Measurements from ENCODE around the gene PELI3. TPM values are rescaled to one million over a fixed set of nuclear protein-coding genes. Genes with fewer than 3 reads are reported as not detected.
"Not testable (repeated sequence)": the region's sequence is repeated elsewhere in the genome, so short reads cannot be mapped to it uniquely, and the experiment has no call there.

PELI3 gene, protein sequence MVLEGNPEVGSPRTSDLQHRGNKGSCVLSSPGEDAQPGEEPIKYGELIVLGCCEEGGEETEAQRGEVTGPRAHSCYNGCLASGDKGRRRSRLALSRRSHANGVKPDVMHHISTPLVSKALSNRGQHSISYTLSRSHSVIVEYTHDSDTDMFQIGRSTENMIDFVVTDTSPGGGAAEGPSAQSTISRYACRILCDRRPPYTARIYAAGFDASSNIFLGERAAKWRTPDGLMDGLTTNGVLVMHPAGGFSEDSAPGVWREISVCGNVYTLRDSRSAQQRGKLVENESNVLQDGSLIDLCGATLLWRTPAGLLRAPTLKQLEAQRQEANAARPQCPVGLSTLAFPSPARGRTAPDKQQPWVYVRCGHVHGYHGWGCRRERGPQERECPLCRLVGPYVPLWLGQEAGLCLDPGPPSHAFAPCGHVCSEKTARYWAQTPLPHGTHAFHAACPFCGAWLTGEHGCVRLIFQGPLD
- 3.3 and 4.4 TPM in 2 replicates for total RNA-seq

DNA sequence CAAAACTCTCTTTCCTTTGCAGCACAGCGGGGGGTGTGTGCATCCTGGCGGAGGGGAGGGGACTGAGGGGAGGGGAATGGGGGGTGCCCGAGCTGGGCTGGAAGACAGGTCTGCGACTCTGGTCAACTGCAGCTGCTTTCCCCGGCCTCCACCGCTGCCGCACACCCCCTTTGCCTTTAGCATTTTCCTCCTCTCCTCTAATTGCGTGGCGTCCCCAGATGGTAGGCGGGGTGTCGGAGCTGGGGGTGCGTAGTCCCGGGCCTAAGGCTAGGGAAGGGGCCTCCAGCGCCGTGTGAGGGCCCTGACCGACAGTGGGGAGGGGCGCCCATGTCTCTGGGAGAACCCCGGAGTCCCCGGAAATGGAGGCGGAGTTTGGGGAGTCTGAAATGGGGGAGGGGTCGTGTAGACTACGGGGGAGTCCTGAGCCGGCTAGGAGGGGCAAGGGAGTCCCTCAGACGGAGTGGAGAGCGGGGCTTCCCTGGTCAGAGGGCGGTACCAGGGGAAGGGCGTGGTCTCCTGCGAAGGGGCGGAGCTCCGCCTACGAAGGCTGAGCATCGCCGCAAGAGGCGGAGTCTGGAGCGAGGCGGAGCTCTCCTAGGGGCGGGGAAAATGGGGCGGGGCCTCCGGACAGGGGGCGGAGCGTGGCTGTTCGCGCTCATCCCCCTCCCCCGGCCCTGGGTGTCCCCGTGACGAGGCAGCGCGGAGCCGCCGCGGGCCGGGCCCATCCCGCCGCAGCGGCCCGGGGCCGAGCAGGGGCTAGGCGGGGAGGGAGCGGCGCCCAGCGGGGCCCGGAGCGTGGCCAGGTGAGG is at the start of gene PELI3:
PELI3 (plus strand) TSS at position 681 of the 809 bp plus-strand sequence. CDS start 1,224 bp downstream, outside the sequence.
- peak; percentile 89 to 94 for DNase-seq (ENCODE audit: low read depth in 2 of 2)

DNA sequence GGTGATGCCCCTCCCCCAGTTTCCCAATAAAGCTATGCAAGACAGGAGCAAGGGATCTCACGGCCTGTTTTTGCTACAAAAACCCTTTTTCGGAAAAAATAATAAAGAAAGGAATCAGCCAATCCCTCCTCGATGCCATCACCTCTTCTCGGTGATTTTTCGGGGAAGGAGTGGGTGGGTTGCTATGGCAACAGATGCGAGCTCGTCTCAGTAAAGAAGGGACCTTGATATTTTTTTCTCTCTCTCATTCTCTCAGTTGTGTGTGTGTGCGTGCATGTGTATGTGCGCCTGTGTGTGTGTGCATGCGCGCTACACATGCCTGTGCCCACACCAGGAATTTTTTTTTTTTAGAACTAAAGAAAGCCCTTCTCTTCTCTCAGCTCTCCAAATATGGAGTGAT is 49.7 kb upstream of the PELI3 start:
- no peak for DNase-seq (ENCODE audit: low read depth in 2 of 2)

DNA sequence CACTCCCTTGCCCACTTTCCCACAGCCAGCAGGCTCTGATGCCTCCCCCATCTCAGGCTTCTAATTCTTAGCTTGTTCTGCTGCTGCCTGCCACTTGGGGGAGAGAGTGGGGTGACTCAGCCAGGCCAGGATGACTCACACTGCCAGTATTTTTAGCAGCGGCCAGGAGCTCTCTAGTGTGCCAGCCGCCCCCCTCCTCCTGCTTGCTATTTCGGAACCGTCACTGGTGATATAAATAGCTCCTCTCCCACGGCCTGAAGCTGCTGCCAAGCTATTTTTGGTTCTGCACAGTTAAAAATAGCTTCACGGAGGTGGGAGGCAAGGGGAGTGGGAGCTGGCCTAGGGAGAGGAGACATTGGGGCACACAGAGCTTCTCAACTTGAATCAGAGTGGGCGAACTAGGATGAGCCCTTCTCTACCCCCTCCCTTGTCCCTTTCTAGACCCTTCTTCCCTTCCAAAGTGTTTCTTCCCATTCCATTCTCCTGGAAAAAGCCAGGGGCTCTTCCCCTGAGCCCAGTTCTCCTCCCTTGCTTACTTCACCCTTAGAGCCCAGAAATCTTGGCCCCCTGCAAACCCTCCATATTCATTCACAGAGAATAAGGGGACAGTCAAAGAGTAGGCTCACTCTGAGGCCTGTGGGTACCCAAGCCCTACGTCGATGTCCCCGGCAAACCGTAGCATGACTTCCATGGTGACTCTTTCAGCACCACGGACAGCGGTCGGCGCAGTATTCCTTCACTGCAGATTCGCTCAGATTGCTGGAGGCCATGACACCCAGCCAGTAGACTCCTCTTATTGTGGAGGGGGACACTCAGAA is 48.3 kb upstream of the PELI3 start:
- peak; percentile 71 to 75 for DNase-seq (ENCODE audit: low read depth in 2 of 2)

DNA sequence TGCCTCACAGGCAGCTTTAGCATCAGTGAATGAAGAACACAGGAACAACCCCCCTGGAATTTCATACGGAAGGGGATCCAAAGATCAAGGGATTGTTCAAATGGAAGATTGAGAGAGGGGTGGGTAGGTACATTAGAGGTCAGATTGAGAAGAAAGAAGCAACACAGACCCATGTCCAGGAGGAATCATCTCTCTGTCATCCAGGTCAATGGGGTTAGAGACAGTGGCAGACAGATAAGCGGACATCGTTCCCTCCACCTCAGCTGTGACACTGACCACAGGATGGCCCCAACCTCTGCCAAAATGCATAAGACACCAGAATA is 47.8 kb upstream of the PELI3 start:
- DNase-seq (ENCODE audit: low read depth in 2 of 2), result no peak

DNA sequence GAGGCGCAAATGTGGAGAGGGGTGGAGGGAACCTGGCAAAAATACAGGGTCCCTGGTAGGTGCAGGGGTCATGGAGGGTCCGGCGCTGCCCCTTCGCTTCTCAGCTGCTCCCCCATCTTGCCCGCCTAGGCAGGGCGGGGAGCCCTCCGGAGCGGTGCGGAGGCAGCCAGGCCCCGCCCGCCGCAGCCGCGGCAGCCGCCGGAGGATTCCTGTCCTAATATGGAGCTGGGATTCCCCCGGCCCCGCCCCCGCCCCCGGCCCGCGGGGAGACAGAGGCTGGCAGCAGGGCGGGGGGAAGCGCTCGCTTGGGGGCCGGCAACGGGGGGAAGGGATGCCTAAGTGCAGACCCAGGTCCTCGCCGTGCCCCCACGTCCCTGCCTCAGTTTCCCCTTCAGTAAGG is 46.9 kb upstream of the PELI3 start:
- DNase-seq (ENCODE audit: low read depth in 2 of 2), result no peak

DNA sequence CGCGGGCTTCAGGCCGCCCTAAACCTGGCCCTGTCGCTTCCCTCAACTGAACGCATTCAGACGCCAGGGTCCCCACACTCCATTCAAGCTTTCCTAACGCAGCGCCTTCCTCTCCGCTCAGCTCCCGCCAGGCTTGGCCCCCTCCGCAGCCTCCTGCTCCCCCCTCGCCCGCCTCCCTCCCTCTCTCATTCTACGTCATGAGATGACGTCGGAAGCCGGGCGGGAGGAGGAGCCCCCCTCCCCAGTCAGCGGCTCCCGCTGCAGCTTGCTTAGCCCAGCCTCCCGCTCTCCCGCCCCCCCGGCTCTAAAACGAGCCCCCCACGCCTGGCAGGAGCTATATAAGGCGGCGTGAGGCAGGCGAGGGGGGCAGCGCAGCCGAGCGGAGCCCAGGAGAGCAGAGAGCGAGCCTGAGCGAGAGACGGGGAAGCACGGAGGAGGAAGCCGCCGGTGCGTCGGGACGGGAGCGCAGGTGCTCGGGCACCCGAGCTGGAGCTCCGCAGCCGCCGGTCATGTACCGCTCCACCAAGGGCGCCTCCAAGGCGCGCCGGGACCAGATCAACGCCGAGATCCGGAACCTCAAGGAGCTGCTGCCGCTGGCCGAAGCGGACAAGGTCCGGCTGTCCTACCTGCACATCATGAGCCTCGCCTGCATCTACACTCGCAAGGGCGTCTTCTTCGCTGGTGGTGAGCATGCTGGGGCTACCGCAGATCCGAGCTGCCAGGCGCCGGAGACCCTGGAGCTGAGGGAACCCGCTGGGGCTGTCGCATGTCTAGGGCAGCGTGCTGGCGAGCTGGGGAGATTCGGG is 45.8 kb upstream of the PELI3 start, which contains the start of gene NPAS4:
NPAS4 (plus strand) TSS at position 365 of the 806 bp plus-strand sequence; CDS start at position 510, 145 bp downstream.
- DNase-seq (ENCODE audit: low read depth in 2 of 2), result no peak

DNA sequence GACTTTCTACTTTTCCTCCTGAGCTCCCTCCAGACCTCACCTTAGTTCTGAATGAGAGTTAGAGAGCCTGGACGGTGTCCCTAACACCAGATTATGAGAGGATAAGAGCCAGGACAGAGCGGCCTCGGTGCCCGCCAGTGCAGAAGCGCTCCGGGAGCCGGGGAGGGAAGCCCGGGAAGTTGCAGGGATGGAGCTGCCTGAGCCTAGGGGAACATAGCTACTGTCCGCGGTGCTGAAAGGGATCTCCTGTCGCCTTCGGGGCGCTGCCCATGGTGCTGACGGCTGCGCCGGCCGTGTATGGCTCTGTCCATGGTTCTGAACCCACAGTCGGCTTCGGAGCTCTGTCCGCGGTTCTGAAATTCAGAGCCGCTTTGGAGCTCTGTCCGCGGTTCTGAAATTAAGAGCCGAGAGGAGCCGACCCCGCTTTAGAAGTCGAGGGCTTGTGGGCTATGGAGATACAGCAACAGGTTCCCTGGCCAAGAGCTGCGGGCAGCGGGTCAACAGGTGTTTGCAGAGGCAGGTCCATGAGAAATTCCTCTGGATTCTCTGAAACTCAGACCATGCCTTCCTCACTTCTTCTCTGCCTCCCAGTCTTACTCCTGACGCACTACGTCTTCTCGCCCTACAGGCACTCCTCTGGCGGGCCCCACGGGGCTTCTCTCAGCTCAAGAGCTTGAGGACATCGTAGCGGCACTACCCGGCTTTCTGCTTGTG is 45.1 kb upstream of the PELI3 start:
- peak; percentile 88 to 93 for DNase-seq (ENCODE audit: low read depth in 2 of 2)

DNA sequence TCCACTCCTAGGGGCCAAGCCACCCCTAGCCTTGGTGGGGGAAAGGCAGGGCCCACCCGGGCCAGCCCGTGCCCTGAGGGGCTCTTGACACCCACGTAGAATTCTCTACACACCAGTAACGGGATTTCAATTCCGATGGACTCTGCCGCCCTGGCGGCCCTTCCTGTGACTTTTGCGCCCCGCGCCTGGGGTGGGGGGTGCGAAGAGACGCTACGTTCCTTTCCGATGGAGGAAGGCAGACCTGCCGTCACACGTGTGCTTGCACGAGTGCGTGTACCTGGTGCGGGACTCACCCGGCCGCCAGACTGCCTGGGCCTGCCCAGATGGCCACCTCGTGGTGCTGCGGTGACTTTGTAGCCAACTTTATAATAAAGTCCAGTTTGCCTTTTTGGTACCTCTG is 40.4 kb upstream of the PELI3 start:
- no peak for DNase-seq (ENCODE audit: low read depth in 2 of 2)

DNA sequence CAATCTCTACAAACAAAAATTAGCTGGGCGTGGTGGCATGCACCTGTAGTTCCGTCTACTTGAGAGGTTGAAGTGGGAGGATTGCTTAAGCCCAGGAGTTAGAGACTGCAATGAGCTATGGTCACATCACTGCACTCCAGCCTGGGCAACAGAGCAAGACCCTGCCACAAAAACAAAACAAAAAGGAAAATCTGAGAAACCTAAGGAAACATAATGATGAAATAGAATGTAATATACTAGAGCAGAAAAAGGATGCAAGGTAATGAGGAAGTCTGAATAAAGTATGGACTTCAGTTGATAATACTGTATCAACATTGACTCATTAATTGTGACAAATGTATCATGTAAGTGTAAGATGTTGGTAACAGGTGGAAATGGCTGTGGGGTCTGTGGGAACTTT is 37.8 kb upstream of the PELI3 start:
- no peak for DNase-seq (ENCODE audit: low read depth in 2 of 2)

DNA sequence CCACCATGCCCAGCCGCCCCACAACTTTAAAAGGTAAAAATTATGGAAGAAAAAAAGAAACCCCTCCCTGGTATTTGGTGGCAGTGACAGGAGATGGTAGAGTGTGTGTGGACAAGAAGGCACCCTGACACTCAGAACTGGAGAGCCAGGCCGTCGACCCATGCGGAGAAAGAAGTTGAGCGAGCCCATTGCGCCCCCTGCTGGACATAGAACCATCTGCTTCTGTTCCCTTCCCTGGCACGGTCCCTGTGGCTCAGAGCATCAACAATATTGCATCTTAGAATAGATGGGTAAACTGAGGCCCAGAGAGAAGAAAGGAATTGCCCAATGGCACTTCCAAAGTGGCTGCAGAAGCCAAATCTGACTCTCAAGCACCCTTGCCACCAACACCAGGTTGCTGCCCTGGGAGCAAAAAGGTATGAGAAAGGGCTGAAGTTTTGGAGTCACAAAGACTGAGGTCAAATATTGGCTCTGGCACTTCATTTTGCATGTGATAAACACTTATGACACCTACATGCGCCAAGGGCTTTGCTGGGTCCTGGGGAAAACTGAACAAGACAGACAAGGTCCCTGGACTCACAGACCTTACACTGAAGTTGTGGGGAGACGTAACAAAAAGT is 36.6 kb upstream of the PELI3 start:
- DNase-seq (ENCODE audit: low read depth in 2 of 2), result peak; percentile 71 to 81

DNA sequence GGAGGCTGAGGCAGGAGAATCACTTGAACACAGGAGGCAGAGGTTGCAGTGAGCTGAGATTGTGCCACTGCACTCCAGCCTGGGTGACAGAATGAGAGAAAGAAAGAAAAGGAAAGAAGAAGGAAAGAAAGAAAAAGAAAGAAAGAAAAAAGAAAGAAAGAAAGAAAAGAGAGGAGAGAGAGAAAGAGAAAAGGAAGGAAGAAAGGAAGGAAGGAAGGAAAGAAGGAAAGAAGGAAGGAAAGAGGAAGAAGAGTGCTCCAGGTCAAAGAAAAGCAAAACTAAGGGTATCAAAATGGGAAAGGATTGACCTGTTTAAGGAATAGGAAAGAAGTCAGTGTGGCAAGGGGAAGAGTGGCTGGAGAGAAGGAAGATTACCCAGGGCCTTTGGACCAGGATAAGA is 35.4 kb upstream of the PELI3 start:
- DNase-seq (ENCODE audit: low read depth in 2 of 2), result not testable (repeated sequence)

DNA sequence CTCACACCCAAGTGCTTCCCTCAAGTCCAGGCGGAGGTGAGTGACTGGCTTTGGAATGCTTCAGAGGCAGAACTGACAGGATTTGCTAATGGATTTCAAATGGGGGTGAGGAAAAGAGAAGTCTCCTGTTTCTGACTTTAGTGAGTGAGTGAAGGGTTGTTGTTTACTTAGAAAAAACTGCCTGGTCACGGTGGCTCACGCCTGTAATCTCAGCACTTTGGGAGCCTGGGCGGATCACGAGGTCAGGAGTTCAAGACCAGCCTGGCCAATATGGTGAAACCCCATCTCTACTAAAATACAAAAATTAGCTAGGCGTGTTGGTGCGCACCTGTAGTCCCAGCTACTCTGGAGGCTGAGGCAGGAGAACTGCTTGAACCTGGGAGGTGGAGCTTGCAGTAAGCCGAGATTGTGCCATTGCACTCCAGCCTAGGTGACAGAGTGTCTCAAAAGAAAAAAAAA is 34.8 kb upstream of the PELI3 start:
- not testable (repeated sequence) for DNase-seq (ENCODE audit: low read depth in 2 of 2)

DNA sequence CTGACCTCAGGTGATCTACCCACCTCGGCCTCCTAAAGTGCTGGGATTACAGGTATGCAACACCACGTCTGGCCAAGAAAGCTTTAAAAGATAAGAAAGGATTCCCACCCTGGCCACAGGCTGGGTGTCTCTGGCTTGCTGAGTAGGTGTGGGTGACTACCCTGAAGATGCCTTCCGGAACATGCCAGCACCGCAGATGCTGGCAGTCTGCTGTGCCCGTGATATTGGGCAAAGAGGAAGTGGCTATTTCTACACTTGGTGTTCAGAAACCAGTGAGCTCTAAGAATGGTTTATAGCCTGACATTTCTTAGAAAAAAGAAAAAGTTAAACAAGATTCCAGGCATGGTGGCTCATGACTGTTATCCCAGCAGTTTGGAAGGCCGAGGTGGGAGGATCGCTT is 34.1 kb upstream of the PELI3 start:
- DNase-seq (ENCODE audit: low read depth in 2 of 2), result no peak

DNA sequence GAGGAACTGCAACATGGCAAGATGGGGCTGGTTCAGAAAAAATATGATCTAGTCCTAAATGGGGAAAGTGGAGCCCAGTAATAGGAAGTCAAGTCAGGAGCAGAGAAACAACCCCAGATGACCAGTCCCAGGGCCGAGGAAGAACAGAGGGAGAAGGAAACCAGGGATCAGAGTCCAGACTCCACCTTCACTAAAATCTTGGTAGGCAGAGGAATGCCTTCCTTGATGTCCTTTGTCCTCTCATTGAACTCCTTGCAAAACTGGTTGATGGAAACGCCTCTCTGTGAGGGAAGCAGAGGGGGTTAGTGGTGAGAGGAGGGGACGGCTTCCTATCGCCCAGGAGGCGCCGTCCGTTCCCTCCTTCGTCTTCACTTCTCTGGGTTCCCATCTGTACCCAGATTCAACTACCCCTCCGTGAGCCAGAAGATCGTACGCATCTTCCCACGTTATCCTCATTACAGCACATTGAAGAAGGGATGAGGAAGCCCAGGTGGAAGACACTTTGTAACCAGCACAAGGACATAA is 28.7 kb upstream of the PELI3 start:
- DNase-seq (ENCODE audit: low read depth in 2 of 2), result no peak

DNA sequence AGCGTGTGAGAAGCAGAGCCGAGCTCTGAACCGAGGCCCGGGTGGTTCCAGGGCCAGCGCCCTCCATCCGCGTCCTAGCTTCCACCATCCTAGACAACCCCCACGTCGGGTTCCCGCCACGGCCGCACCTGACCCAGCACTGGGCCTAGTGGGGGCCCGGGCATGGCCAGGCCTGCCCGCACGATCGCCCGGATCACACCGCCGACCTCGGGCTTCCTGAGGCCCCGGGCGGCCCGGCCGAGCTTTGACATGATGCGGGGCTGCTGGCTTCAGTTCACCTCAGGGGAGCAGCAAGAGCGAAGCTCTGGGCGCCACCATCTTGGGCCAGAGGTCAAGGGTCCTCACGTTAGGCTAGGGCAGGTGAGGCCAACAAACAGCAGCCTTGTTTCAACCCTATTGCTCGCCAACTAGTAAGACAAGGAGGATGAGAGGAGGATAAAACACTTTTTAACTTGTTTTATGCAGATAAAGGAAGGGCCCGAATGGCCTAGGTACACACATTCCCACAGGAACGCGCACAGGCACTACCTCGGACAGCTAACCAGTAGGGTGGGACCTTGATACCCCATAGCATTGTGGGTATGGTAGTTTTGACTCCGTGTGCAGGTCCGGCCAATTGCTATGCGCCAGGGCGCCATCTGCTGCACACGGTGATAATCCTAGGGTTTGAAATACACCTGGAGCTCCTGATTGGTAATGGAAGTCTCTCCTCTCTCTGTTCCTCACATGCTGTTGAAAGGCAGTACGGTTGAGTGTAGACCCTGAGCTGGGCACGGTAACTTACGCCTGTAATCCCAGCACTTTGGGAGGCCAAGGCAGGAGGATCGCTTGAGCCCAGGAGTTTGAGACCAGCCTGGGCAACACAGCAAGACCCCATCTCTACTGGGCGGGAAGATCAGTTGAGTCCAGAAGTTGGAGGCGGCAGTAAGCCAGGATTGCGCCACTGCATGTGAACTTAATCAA is 27.9 kb upstream of the PELI3 start, which contains the start of gene MRPL11:
MRPL11 (minus strand) TSS at position 345 of the 963 bp plus-strand sequence; CDS start at position 251, 94 bp downstream.
- peak; percentile 92 to 96 for DNase-seq (ENCODE audit: low read depth in 2 of 2)

DNA sequence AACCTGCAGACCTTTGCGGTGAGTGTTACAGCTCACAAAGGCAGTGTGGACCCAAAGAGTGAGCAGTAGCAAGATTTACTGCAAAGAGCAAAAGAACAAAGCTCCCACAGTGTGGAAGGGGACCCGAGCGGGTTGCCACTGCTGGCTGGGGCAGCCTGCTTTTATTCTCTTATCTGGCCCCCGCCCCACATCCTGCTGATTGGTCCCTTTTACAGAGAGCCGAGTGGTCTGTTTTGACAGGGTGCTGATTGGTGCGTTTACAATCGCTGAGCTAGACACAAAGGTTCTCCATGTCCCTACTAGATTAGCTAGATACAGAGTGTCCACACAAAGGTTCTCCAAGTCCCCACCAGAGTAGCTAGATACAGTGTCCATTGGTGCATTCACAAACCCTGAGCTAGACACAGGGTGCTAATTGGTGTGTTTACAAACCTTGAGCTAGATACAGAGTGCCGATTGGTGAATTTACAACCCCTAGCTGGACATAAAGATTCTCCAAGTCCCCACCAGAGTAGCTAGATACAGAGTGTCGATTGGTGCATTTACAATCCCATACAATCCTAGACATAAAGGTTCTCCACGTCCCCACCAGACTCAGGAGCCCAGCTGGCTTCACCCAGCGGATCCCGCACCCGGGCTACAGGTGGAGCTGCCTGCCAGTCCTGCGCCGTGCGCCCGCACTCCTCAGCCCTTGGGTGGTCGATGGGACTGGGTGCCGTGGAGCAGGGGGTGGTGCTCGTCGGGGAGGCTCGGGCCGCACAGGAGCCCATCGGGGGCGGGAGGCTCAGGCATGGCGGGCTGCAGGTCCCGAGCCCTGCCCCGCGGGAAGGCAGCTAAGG is 26.4 kb upstream of the PELI3 start:
- DNase-seq (ENCODE audit: low read depth in 2 of 2), result not testable (repeated sequence)

DNA sequence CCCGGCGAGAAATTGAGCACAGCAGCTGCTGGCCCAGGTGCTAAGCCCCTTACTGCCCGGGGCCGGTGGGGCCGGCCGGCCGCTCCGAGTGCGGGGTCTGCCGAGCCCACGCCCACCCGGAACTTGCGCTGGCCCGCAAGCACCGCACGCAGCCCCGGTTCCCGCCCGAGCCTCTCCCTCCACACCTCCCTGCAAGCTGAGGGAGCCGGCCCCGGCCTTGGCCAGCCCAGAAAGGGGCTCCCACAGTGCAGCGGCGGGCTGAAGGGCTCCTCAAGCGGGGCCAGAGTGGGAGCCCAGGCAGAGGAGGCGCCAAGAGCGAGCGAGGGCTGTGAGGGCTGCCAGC is 25.8 kb upstream of the PELI3 start:
- DNase-seq (ENCODE audit: low read depth in 2 of 2), result not testable (repeated sequence)
